Endodermal cell (in vitro differentiated cells): ENCODE results near the gene LILRA2. TPM values are rescaled to one million over a fixed set of nuclear protein-coding genes. Genes with fewer than 3 reads are reported as not detected.
A peak's percentile ranks its signal among the peaks of the same experiment; 100 is the strongest.
"Not testable (repeated sequence)": the region's sequence is repeated elsewhere in the genome, so short reads cannot be mapped to it uniquely, and the experiment has no call there.

Experiments used
- DNase-seq: peaks from one replicate; pipeline ENCODE4 v3.0.0-alpha.2; 2017
- H3K27ac ChIP-seq: 2 replicates; pipeline ENCODE4 v1.5.1; 2013; ENCODE audit warnings: mild to moderate bottlenecking, low read depth, low read length, moderate library complexity
- H3K27me3 ChIP-seq: 2 replicates; pipeline ENCODE4 v1.6.1; 2013; ENCODE audit warnings: mild to moderate bottlenecking, low read length, moderate library complexity; ENCODE audit not compliant: insufficient read depth, control insufficient read depth, poor library complexity, severe bottlenecking
- H3K36me3 ChIP-seq: 2 replicates; pipeline ENCODE4 v1.7.0; 2013; ENCODE audit warnings: mild to moderate bottlenecking, low read length, moderate library complexity; ENCODE audit not compliant: control insufficient read depth, insufficient read depth
- H3K4me1 ChIP-seq: one replicate; pipeline ENCODE4 v1.7.0; 2013; ENCODE audit warnings: low read length; ENCODE audit not compliant: control insufficient read depth, insufficient read depth
- H3K4me3 ChIP-seq: 2 replicates; pipeline ENCODE4 v1.5.1; 2013; ENCODE audit warnings: mild to moderate bottlenecking, low read length, moderate library complexity
- H3K9ac ChIP-seq: 2 replicates; pipeline ENCODE4 v1.6.1; 2013; ENCODE audit warnings: mild to moderate bottlenecking, low read length, moderate library complexity; ENCODE audit not compliant: poor library complexity, severe bottlenecking; ENCODE audit errors: extremely low read depth
- H3K9me3 ChIP-seq: 2 replicates; pipeline ENCODE4 v1.6.1; 2013; ENCODE audit warnings: mild to moderate bottlenecking, low read length, moderate library complexity; ENCODE audit not compliant: control insufficient read depth
- H3K27ac Mint-ChIP-seq: 2 replicates; pipeline ENCODE4 v1.8.0; 2020; ENCODE audit warnings: mixed read lengths
- H3K27me3 Mint-ChIP-seq: 2 replicates; pipeline ENCODE4 v1.8.0; 2021; ENCODE audit warnings: mild to moderate bottlenecking, mixed read lengths; ENCODE audit not compliant: insufficient read depth
- H3K36me3 Mint-ChIP-seq: 2 replicates; pipeline ENCODE4 v1.8.0; 2020; ENCODE audit warnings: low read depth, mixed read lengths
- H3K4me1 Mint-ChIP-seq: 2 replicates; pipeline ENCODE4 v1.8.0; 2020; ENCODE audit warnings: mixed read lengths
- H3K4me3 Mint-ChIP-seq: 2 replicates; pipeline ENCODE4 v1.8.0; 2020; ENCODE audit warnings: mild to moderate bottlenecking, moderate library complexity, mixed read lengths
- H3K9me3 Mint-ChIP-seq: 2 replicates; pipeline ENCODE4 v1.8.0; 2020; ENCODE audit warnings: mild to moderate bottlenecking, mixed read lengths
- CTCF ChIP-seq: fragments of 200-600 bp; sonication (generic); conservative IDR thresholded peaks from 2 replicates; pipeline ENCODE4 v1.5.0; 2021; ENCODE audit warnings: antibody characterized with exemption, mild to moderate bottlenecking
- WGBS, 2 experiments: methylation state at CpG; one replicate each; pipeline versions ENCODE4 v1.1.5 to v1.1.7; 2013; ENCODE audit warnings: missing lambda C conversion rate in 2 of 2, mixed read lengths in 1 of 2; ENCODE audit not compliant: insufficient coverage in 1 of 2, insufficient read length in 1 of 2; 5-methylcytosine and 5-hydroxymethylcytosine counted together
- total RNA-seq, 2 donors: library from RNA; stranded (reverse); fragmentation: NEBNext Ultra II Directional in 1 of 2; extraction: Animal tissue kit (Norgen Biotek cat#: 25700) in 1 of 2; gene quantifications; 2 replicates in 1 of 2; 3 replicates in 1 of 2; pipeline ENCODE4 v1.2.1, GENCODE V29; 2021

LILRA2 gene
- total RNA-seq, 2 donors from 2014 or later: not detected

DNA sequence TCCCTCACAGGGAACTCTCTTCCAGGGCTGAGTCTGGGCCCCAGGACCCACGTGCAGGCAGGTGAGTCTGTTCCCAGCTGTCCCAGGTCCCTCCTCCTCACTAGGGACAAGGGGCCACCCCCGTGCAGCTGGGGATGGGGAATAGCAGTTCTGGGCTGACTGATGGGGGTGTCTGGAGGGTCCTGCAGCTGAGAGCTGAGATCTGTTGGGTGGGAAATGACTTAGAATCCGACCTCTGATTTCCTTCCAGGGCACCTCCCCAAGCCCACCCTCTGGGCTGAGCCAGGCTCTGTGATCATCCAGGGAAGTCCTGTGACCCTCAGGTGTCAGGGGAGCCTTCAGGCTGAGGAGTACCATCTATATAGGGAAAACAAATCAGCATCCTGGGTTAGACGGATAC, 461 bp downstream of the LILRA2 start:
- peaks cover 1% of the 10 kb centered on the region for H3K36me3 Mint-ChIP-seq
- Histone ChIP-seq H3K9ac (no peak overlapping the region), H3K9me3 (peaks cover 20% of the 10 kb centered on the region), H3K4me1 (no peaks in the 10 kb centered on the region), H3K27me3 (no peaks in the 10 kb centered on the region), H3K27ac (no peak overlapping the region), H3K4me3 (no peak overlapping the region), H3K36me3 (no peaks in the 10 kb centered on the region)
- no peak for DNase-seq
- no peak for TF ChIP-seq CTCF
- no peaks in the 10 kb centered on the region for H3K4me1 Mint-ChIP-seq
- no peaks in the 10 kb centered on the region for H3K27me3 Mint-ChIP-seq
- H3K27ac Mint-ChIP-seq: no peak overlapping the region
- WGBS, 2 experiments: 37 to 40% methylated on average over 1 to 4 of the region's 4 CpGs
- peaks cover 94% of the 10 kb centered on the region for H3K9me3 Mint-ChIP-seq
- no peak overlapping the region for H3K4me3 Mint-ChIP-seq

DNA sequence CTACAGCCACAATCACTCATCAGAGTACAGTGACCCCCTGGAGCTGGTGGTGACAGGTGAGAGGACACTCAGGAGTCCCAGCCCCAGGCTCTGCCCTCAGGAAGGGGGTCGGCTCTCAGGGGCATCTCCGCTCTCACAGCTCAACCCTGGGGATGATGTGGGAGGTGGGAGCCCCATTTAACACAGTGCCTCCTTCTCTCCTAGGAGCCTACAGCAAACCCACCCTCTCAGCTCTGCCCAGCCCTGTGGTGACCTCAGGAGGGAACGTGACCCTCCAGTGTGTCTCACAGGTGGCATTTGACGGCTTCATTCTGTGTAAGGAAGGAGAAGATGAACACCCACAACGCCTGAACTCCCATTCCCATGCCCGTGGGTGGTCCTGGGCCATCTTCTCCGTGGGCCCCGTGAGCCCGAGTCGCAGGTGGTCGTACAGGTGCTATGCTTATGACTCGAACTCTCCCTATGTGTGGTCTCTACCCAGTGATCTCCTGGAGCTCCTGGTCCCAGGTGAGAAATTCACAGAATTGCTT, 1.0 kb downstream of the LILRA2 start:
- Histone ChIP-seq H3K9me3 (peaks cover 15% of the 10 kb centered on the region), H3K27ac (no peak overlapping the region), H3K4me1 (no peaks in the 10 kb centered on the region), H3K9ac (no peak overlapping the region), H3K4me3 (no peak overlapping the region), H3K36me3 (no peaks in the 10 kb centered on the region), H3K27me3 (no peaks in the 10 kb centered on the region)
- Mint-ChIP-seq H3K27ac (no peak overlapping the region), H3K27me3 (no peaks in the 10 kb centered on the region), H3K4me1 (no peaks in the 10 kb centered on the region), H3K36me3 (peaks cover 1% of the 10 kb centered on the region), H3K9me3 (peaks cover 94% of the 10 kb centered on the region), H3K4me3 (no peak overlapping the region)
- WGBS, 2 experiments: 50 to 69% methylated on average over 7 to 12 of the region's 12 CpGs
- no peak for DNase-seq
- TF ChIP-seq CTCF: no peak

GRCh38 chr19:54575205-54575604, 1.6 kb downstream of the LILRA2 start:
- H3K27ac Mint-ChIP-seq, H3K4me1 Mint-ChIP-seq, H3K4me1 ChIP-seq, DNase-seq, H3K4me3 ChIP-seq, H3K9me3 ChIP-seq, H3K27ac ChIP-seq, H3K9ac ChIP-seq, H3K4me3 Mint-ChIP-seq, H3K27me3 ChIP-seq, H3K36me3 ChIP-seq, H3K27me3 Mint-ChIP-seq, H3K36me3 Mint-ChIP-seq: not testable (repeated sequence)
- WGBS, 2 experiments: 80% methylated on average over 9 of the region's 9 CpGs; no CpG with 5 or more reads in 1 of the 2 experiments
- peaks cover 91% of the 10 kb centered on the region for H3K9me3 Mint-ChIP-seq

DNA sequence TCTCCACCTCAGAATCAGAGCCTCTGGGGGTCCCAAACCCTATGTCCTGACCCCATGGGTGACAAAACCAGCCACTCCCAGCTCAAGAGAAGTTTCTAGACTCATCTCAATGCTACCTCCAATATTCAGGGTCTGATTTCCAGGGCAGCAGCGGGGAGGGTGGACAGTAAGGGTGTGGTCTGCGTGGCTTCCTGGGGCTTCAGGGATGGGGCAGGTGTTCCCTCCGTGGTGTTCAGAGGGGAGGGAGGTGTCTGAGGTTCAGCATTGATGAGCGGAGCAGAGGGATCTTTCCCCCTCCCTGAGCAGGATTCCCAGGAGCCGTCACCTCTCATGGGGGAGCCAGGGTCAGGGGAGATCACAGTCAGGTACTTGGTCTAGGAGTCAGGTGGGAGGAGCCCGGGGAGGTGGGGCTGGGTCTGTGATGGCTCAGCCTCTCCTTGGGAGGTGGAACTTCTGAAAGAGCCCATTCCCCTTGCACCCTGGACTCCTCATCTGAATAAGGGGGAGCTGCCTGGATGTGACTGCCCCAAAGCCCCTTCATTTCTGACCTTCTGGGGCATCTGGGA, 2.9 kb downstream of the LILRA2 start:
- H3K4me3 ChIP-seq: no peak overlapping the region
- WGBS, 2 experiments: 54 to 64% methylated on average over 4 to 6 of the region's 6 CpGs
- H3K36me3 ChIP-seq: no peaks in the 10 kb centered on the region
- Mint-ChIP-seq H3K4me1 (no peaks in the 10 kb centered on the region), H3K36me3 (peaks cover 1% of the 10 kb centered on the region), H3K27ac (no peak overlapping the region), H3K9me3 (peaks cover 80% of the 10 kb centered on the region), H3K4me3 (no peak overlapping the region), H3K27me3 (no peaks in the 10 kb centered on the region)
- no peak overlapping the region for H3K27ac ChIP-seq
- H3K4me1 ChIP-seq: no peaks in the 10 kb centered on the region
- no peak for TF ChIP-seq CTCF
- H3K27me3 ChIP-seq: no peaks in the 10 kb centered on the region
- H3K9ac ChIP-seq: no peak overlapping the region
- H3K9me3 ChIP-seq: peaks cover 4% of the 10 kb centered on the region
- DNase-seq: peak; percentile 55
